HG03354 (cell line): ENCODE results near the gene TTF2.
"Not testable (repeated sequence)": the region's sequence is repeated elsewhere in the genome, so short reads cannot be mapped to it uniquely, and the experiment has no call there.

Source experiments
- ATAC-seq: cut with Tn5 transposase; IDR thresholded peaks from one replicate; pipeline ENCODE4 v1.9.1; 2021; ENCODE audit warnings: mild to moderate bottlenecking; ENCODE audit not compliant: unreplicated experiment, poor library complexity, severe bottlenecking

TTF2 gene

DNA sequence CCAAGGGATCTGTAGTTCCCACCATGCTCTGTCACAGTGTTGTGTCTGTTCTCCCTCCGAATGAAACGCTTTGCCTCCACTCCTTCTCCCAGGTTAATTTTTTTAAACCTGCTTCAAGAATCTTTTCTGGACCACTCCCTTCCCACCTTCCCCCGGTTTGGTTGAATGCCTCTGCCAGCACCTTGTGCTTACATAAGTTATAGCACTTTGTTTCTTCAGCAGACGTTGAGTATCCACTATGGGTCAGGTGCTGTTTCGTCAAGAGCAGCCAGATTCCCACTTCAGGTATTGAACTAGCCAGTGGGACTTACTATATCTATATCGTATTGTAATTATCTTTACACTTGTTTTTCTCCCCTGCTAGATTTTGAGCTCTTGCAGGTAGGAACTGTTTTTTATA, 27.6 kb downstream of the TTF2 start:
- ATAC-seq = no peak

DNA sequence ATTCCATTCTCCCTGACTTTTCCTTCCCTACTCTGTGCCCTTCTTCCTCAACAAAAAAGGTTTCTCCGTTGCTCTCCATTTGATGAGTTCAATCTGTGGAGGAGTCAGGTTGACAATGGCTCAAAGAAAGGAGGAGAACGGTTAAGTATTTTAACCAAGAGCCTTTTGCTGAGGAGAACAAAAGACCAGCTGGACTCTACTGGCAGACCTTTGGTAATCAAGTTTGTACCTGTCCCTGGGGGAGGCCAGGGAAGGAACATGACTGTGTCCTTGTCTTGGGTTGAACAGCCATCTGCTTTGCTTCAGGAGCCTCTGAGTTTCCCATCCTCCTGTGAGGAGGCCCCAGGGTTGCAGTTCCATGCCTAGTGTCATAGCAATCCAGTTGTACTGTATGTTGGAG, 29.9 kb downstream of the TTF2 start:
- no peak for ATAC-seq

DNA sequence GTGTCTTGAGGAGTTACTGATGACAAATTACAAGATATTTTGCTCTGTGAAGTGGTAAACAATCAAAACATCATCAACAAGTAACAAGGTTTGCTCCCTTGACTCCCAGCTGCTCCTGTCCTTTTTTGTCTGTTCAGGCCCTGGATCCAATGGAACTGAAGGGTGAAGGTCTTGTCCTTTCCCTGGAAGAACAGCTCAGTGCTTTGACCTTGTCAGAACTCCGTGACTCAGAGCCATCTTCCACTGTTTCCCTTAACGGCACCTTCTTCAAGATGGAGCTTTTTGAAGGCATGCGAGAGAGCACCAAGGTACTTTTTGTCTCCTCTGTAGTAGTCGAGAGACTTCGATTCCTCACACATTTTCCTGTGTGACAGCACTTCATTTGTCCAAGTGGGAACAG, 32.5 kb downstream of the TTF2 start:
- no peak for ATAC-seq

DNA sequence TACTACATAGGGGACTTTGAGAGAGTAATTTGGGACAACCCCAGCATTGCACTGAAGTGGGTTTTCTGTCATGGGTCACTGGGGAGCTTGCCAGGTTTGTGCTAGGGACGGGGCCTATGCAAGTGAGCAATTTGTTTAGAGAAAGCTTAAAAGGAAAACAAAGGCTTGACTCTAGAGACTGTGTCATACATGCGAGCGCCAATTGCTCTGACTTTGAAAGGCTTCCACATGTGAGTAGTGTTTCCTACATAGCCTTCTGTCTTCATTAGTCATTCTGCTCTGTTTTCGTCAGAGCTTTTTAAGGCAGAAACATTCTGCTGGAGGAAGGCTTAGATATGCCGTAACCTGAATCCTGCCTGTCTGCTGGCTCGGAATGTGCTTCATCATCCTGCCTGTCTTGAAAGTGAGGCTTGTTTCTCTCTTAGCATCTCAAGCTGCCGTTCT, 33.0 kb downstream of the TTF2 start:
- ATAC-seq = no peak

DNA sequence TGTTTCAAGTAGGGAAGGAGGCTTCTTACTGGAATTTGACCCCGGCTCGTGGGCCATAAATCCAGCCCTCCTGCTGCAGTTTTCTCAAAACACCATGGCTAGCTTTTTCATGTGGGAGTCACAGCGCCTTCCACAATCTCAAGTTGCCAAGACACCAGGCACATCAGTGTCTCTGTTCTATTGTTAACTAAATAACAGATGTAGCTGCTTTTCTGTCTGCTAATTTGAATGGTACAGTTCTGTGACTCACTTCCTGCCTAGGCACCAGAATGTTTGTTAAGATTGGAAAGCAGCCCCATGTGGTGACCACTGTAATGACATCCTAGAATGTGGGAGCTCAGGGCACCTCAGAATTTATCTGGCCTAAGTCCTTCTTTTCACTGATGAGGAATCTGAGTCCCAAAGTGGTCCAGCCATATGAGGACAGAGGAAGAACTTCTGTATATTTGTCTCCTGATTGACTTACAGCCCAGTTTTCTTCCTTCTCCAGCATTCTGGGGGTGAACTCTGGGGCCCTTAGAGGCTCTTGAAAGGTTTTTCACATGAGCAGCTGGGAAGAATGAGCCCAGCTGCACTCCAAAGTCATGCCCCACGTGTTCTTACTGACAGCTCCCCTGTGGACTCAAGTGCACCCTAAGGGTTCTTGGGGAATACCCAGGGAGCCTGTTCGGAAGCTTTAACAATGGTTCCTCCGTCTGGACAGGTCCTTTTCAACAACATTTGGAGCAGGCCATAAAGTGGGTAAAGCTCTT, 33.9 kb downstream of the TTF2 start:
- ATAC-seq = peak; percentile 92

DNA sequence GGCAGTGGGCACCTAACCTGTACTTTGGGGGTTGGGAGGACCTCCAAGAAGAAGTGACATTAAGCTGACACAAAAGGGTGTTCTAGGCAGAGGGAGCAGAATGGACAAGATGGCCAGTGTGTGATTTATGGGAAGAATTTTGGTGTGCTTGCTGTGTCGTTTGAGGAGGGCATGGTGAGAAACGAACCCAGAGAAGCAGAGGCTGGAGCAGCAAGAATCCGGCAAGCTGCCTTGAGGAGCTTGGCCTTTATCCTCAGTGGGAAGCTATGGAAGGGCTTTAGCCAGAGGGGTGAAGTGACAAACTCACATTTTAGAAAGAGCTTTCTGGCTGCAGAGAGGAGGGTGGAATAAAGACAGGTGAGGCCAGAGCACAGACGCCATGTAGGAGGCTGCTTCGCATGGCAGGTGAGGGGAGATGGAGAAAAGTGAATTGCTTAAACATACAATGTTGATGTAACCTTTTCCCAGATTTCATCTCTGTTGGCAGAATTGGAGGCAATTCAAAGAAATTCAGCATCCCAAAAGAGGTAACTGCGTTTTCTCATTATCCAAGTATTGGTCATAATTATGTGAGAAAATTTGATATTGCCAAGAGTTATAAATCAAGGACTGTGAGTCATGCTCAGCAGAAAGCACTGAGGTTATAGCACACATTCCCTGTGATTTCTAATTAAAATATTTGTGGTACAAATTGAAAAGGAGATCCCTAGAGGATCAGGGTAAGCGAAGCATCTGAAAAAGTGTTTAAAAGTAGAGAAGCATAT, 34.9 kb downstream of the TTF2 start:
- ATAC-seq = no peak

DNA sequence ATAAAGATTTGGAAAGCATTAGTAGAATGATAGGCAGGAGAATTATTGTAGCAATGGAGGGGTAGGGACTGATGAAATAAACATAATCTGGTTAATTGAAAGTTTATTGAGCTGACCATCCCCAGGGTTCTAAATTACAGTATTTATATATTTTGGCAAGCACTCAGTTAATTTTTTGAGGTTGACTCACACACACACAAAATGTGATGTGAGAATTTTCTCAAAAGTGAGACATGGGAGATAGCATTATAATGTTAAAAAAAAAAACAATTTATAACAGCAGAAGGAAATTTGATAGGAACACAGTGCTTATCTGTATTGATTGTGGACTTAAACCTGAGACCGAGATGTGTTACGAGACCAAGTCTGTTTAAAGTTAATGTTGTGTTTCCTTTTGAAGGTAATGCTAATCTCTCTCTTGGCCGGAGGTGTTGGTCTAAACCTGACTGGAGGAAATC, 36.9 kb downstream of the TTF2 start:
- ATAC-seq = no peak

DNA sequence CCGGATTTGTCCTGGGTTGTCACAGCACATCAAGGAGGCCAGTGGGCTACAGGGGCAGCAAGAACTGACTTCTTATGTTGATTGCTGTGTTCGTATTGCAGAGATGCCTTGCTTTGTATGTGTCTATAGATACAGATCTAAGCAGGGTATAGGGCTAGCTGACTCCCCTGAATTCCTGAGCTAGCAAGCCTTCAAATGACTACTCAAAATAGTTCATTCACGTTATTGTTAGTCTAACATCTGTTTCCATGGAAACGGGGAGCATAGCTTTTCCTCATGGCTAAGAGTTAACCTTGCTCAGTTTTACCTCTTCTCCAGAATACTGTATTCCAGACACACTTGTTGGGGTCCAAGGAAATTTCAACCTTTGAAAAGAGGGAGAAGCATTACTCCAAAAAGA, 37.3 kb downstream of the TTF2 start:
- no peak for ATAC-seq

DNA sequence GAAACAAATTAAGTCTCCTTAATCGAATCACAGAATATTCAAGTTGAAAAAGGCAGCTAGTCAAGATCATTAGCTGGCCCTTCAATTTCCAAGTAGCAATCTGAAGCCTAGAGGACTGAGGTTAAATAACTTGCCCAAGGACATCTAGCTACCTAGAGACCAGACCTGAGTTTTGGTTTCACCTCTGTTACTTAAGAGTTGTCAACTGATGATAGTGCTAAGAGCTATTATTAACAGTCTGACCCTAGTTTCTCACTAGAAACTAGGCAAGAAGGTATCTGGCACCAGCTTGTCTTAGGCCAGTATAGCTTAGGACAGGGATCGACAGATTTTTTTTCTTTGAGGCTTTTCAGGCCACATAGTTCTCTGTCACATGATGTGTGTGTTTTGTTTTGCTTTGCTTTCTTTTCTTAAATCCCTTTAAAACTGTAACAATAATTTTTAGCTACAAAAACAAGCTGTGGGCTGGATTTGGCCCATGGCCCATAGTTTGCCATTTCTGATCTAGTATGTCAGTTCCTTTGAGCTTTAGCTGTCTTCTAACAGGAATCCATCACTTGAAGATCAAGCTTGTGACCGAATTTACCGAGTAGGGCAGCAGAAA, 38.3 kb downstream of the TTF2 start:
- ATAC-seq = no peak

DNA sequence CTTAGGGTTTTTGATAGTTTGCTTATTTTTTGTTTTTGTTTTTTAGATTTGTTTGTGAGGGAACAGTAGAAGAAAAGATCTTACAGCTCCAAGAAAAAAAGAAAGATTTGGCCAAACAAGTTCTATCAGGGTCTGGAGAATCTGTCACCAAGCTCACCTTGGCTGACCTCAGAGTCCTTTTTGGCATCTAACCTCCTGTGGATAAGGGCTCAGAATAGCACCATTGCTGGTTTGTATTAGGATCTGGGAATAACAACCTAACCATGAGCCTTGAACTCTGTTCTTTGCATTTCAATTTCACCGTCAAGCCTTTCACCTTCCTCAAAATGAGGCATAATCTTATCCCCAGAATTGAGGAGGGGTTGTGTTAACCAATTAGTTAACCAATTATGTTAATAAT, 41.2 kb downstream of the TTF2 start:
- ATAC-seq = no peak

DNA sequence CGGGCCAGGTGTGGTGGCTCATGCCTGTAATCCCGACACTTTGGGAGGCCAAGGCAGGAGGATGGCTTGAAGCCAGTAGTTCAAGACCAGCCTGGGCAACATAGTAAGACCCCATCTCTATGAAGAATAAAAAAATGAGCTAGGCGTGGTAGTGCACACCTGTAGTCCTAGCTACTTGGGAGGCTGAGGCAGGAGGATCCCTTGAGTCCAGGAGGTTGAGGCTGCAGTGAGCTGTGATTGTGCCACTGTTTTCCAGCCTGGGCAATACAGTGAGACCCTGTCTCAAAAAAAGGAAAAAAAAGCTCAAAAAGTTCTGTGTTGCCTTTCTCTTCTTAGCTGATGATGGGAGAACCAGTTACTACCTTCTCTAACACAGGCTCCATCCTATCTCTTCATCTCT, 41.7 kb downstream of the TTF2 start:
- ATAC-seq = not testable (repeated sequence)

DNA sequence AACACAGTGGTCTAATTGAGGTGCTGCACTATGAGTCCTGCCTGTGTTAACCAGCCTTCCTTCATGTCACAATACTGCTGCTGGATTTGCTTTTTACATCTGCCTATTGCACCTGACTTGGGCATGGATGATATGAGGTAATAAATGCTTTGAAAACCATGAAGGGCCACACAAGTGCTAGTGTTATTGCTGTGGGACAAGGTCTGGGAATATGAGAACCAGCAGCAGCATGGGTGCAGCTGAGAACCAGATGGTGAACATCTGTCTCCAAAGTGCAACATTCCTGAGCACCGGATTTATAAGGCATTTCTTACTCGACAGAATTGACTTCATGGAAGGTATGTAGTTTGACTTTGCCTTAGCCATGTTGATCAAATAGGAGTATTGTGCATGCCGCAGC, 44.9 kb downstream of the TTF2 start:
- ATAC-seq = no peak

DNA sequence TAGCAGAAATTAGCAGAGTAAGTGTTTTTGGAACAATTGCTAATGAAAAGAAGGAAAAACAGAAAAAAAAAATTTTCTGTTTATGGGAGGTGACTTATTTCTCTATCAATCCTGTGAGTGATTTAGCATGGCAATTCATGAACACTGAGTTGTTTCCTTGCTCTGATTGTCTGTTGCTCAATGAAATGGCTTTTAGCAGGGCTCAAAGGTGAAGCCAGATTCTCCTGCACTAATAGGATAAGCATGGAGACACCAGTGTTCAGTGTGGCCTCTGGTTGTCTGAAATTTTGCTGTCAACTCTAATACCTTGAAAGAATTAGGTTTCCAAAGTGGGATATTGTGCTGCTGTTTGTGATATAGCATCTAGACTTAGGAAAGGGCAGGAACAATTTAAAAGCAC, 45.6 kb downstream of the TTF2 start:
- no peak for ATAC-seq

DNA sequence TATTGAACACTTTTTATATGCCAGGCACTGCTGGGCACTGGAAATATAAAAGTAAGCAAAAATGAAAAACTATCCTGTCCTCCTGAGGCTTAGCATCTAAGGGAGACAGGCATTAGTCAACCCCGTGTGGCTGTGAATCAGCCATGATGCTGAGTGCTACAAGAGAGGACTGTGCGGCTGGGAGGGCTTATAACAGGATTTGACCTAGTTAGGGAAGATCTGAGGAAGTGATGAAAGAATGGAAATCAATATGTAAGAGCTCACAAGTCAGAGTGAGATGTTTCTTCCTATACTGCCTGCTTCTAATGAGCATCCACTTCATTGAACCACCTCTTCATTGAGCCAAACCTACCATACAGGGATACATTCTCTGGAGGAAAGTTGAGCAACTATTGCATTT, 46.4 kb downstream of the TTF2 start:
- ATAC-seq = no peak

DNA sequence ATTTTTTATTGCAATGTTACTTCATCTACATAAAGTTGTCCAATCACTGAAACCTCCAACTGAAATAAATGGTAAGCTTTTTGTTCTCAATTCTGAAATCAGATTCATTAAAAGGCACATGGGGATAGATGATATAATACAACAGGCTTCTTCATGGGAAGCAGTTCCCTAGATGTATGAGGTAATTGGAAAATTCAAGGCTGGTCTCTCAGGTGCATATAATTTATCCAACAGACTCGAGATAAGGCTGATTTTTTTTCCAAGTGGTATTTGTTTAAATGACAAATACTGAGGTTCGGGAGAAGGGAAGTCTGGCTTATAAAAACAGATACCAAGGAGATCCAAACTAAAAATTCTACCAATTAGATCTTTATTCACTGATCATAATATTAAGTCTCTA, 47.2 kb downstream of the TTF2 start:
- no peak for ATAC-seq

DNA sequence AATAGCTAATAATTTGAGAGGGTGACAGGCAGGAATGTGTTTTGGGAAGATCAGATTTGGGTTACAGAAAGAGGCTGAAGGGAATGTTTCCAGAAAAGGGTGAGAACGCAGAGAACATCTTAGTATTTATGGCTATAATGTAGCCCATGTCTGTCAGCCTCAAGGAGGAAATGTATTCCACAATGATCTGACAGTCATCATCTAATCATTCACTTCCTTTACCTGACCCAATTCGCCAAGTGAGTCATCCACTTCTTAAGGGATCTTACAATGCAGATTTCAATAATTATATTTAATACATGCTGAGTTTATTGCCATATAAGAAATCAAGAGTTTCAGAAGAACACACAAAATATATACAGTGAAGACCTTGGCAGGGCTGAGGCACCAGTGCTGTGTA, 50.6 kb downstream of the TTF2 start:
- ATAC-seq = no peak

DNA sequence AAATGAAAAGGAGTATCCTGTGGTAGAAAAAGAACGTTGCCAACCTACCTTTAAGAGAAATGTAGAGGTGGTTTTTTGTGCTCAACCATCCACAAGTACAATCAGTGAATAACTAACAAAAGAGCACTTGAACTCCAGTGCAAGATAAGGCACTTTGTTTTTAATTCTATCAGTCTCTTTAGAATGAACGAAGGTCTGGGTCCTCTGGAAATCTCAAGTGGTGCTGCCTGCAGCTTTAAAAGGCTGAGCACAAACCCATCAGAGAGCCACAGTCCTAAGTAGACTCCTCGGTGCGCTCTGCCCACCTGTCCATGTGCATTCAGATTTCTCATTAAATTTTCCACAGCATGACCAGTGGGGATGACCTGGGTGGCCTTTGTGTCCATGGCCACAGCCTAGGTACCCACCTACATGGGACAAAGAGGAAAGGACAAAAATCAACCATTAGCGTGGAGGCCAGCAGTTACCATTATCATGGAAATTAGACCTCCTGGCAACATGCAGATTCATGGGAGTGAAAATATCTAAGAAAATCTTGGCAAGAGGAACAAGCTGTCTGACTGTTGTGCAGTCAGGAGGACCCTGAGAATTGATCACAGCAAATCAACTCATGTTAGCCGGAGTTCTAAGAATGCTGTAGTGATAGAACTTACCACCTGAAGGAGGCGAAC, 52.1 kb downstream of the TTF2 start:
- ATAC-seq = no peak

DNA sequence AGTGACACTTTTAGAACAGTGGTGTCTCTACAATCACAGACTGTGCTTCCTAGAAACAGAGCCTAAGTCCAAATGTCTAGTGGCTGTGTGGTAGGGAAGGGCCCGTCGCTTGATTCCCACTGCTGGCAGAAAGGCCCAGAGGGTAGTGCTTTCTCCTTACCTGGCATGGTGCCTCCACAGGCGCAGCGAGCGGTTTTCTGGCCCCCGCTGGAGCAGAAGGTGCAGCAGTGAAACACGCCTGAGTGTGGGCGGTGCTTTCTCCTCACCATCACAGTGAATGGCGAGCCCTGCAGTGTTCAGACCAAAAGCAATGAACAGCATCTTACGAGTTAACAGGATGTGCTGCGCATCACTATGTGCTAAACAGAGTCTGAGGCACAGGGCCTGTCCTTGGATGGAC, 53.1 kb downstream of the TTF2 start:
- ATAC-seq = no peak

DNA sequence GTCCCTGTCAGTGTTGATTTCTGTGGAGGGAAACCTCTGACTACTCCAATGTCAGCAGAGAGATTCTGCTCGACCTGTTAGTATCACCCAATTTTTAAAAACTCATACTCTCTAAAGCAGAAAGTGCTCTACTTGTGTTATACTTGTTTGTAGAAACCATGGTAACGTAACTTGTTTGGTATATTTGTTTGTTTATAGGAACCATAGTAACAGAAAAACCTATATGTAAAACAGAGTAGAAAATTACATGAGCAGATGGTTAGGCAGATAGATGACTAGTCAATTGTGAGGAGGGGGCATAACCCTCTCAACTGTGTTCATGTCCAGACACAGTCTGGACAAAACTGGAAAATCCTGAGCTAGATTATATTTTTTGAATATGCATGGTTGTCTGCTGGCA, 54.8 kb downstream of the TTF2 start:
- ATAC-seq = no peak

DNA sequence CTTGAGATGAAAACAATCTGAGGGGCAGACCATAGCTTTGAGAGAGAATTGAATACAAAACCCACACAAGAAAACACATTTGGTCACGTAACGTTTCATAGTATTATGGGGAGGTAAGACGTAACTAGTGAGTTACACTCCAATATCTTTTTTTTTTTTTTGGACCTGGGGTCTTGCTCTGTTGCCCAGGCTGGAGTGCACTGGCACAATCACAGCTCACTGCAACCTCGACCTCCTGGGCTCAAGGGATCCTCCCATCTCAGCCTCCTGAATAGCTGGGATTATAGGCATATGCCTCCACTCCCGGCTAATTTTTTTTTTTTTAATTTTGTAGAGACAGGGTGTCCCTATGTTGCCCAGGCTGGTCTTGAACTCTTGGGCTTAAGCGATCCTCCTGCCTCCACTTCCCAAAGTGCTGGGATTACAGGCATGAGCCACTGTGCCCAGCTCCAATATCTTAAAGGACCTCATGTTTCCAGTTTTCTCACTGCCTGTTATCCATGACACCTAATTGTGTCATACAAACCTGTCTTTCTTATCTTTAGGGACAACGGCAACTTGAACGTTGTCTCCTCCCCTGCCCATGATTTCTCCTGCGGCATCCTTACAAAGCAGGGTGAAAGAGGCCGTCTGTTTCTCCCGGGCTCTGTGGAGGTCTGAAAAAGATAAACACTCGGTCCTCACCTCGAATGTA, 56.1 kb downstream of the TTF2 start:
- ATAC-seq = no peak
